HG03159 (cell line): ENCODE data around the gene SPAG16.

ENCODE experiments used
- ATAC-seq: cut with Tn5 transposase; IDR thresholded peaks from one replicate; pipeline ENCODE4 v1.9.1; 2021; ENCODE audit warnings: mild to moderate bottlenecking, moderate library complexity; ENCODE audit not compliant: unreplicated experiment

The SPAG16 gene

DNA sequence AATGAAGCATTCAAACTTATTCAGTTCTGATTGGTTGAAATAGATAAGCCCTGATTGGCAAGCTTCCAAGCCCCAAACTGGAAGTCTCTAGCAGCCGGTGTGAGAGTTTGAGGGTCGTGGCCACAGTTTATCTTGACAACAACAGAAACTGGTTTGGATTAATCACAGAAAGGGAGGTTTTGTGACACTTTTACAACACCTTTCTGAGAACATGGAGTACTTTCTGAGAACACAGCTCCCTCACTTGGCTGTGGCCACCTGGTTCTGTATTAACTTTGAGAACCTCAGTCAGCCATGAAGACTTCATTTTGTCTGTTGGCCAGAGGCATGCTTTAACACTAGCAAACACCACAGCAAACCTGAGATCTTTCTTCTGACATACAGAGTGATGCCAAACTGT, 845.9 kb downstream of the SPAG16 start:
- peak; percentile 44 for ATAC-seq

DNA sequence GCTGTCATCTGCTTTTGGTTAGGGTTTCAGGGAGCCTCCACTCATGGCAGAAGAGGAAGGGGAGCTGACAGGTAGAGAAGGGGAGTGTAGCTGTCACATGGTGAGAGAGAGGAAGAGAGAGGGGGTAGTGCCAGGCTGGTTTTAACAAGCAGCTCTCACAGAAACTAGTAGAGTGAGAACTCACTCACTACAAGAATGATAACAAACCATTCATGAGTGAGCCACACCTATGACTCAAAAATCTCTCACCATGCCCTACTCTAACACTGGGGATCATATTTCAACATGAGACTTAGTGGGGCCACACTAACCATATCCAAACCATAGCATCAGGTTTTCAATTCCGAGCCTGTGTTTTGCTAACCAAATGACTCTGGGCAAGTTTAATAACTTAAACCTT, 851.7 kb downstream of the SPAG16 start:
- no peak for ATAC-seq

DNA sequence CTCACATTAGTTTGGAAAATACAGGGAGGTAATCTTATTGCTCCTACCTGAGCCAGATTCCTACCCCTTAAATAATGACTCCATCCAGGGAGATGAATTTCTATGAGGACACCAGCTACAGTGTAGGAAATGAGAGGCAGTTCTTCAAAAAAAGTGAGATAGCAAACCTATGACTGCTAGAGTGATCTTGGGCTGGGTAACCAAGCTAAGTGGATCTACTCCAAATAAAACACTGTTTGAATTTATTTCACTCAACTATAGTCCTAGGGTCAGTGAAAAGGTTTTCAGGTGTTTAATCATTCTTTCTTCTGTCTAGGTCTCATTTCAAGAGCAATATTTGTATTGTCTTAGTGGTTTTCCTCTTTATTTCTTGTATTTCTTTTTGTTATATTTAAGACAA, 854.5 kb downstream of the SPAG16 start:
- no peak for ATAC-seq

DNA sequence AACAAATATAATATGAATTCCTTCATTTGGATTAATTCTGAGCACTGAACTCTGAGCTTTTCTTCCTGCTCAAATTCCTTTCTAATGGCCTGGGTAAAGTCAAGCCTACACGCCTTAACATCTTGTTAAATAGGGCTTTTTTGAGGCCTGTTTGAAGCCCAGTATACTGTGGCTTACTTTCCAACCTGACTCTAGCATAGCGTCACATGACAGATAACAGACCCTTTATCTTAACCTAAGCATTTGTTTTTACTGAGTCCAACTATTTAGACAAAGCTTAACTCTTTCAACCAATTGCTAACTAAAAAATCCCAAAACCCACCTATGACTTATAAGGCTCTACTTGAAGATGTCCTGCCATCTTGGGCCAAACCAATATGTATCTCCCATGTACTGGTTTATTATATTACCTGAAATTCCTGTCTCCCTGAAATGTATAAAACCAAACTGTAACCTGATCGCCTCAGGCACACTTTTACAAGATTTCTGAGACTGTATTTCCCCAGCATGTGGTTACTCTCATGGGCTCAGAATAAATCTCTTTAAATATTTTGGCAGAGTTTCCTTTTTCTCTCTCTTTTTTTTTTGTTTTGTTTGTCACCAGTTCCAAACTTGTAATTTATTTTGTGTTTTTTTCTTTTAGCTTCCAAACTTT, 855.5 kb downstream of the SPAG16 start:
- no peak for ATAC-seq

DNA sequence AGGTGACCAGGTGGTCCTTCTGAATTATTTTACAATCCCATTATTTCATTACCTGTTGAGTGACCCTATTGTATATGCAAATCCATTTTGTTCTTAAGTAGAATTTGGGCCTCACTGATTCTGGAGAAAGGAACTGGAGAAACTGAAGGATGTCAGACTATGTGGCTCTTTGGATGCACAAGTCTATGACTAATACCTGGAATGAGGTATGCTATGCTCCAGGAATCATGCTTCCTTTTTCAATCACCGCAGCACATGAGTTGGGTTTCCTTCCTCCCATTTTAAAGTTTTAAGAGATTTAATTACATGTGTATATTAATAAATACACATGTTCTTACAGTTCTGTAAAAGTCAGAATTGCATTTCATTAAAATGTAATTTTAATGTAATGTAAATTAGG, 872.7 kb downstream of the SPAG16 start:
- ATAC-seq = no peak

DNA sequence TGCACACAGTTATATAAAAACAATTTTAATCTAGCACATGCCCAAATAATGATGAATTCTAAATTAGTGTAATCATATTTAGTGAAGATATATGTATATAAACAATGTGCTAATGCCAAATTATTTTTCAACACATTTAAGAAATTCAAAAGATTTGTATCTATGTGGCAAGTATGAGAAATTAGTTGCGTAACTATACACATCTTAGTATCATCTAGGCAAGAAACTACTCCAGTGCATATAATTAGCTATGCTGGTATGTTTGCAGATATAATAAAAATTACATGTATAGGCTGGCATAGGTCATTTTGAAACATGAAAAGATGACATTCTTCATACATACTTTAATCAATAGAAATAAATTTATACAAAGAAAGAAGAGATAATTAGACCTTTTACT, 874.6 kb downstream of the SPAG16 start:
- no peak for ATAC-seq

DNA sequence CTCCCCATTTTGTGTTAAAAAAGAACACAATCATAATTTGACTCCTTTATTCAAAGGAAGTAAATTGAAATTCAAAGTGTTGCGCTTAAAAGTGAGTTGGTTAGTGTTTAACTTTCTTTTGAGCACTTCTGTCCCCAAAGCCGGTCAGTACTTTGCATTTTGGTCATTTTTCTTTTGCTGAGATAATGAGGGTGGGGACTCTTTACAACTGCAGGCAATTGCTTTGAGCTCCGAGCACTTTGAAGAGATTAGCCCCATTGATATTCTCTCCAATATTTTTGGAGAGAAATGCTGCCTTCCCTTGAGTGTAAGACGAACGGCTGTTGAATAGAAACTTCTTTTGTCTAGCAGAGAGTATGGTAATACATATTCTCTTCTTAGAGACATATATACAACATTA, 885.0 kb downstream of the SPAG16 start:
- no peak for ATAC-seq

DNA sequence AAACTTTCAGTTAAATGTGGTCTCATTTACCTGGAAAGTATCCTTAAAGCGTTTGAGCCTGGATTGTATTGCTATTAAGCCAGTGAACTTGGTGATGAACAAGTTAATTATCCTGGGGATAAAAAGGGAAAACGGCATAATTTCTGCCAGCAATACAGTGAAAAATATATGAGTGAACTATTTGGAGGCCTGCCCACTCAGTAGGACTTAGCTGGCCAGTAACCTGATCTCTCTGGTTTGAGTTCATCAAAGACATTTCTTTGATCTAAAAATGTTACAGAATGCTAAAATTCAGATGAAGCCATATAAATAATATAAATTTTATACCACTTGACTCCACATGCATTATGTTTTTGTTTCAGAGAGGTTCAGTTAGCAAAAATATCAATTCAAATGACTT, 885.5 kb downstream of the SPAG16 start:
- ATAC-seq = no peak

DNA sequence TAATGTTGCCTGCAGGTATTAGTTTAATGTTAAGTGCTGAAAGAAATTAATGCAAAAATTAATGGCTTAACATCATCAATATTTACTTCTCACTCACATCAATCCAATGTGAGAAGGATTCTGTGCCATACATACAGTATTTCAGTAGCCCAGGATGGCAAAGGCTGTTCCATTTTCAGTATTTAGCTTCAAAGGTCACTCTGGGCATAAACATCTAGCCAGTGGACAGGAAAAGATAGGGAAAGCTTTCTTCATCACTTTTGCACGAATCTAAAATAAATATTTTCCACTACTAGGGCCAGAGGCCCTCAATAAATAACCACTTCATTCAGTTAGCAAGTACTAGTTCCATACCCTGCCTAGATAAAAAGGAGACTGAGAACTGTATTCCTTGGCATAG, 890.3 kb downstream of the SPAG16 start:
- no peak for ATAC-seq

DNA sequence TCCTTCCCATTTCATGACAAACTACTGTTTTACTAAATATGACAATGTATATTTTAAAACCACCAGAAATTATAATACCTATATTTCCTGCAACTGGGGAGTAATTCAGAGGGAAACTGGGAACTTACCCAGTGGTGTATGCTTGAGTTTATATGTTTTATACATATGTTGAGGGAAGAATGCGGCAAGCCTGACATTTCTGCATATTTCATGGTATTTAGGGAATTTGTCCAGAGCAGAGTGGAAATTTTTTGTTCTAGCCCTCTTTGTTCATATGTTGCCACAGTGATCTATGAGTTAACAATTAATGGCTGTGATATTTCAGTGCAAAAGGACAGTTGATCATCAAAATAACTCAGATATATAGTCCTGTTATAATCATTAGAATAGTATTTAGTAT, 895.8 kb downstream of the SPAG16 start:
- no peak for ATAC-seq

DNA sequence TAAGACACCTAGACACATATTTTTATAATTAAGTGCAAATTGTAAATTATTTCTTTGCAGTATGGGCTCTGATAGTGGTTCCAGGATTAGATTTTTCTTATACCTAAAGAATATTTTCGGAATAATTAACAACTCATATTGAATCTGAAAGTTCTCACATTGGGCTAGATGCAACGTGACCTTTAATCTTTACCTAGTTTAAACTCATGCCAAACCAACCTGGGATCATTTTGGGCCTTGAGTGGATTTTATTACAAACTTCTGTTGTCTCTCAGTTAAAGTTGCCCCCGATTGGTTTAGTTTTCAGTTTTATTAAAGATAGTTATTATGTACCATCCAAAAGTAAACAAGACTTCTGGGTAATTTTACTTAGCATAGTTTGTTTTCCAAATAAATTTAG, 896.4 kb downstream of the SPAG16 start:
- ATAC-seq = no peak

DNA sequence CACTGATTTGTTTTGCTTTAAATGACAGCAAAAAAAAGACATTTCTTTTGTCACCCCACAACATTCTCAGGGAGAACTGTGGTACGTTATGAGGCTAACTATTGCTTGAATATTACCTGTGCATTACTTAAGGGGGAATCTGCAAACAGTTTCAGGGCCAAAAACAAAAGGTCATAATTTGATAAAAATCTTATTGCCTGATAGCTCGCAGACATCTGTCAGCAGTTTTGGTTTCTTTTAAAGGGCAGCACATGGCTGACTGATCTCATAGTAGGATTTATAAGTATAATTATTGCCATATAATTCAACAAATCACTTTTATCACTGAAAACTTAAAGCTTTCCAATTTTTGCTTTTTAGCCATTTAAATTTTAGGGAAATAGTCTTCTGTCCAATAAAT, 900.2 kb downstream of the SPAG16 start:
- ATAC-seq = no peak

DNA sequence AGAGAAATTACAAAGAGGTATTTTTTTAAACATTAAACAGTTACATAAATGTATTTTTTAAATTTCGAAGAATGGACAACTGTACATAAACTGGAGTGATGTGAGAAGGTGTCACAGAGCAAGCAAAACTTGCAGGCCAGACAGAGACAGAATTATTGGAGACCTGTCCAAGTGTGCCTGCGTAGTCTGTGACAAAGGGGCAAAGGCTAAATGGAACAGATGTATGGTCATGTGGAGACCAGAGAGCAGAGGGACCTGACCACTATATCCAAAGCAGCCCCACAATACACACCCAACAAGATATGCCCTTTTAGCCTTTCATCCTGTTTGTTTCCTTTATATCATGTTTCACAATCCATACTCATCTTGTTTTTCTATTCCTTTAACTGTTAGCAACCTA, 901.3 kb downstream of the SPAG16 start:
- ATAC-seq = no peak

DNA sequence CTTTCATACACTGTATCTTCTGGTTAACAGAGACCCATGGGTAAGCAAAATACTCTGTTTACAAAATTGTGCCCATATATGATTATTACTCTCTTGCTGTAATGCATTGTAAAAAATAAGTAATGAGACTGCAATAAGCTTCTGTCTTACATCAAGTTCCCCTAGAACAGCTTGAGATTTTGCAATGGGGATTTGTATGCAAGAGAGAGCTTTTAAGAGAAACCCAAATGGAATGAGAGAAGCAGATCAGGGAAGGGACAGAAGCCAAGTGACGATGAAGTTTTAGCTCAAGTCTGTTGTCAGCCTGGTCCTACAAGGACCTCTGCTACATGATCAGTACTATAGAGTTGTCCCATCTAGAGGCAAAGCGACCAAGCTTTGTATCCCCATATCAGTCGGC, 908.4 kb downstream of the SPAG16 start:
- no peak for ATAC-seq

DNA sequence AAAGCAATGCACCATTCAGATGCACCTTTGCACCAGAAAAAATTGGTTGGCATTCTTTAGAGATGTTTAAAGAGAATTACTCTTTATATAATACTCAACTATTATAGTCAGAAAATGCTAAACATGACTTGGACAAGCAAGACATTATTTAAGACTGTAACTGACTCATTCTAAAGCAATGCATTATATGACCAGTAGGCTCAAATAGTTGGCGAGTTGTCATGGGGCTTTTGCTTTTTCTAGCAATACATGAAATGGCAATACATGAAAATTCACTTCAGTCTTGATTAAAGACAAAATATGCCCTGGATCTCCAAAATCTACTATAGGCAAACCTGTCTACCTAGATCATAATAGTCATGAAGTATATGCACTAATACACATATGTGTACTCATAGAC, 909.7 kb downstream of the SPAG16 start:
- ATAC-seq = no peak

DNA sequence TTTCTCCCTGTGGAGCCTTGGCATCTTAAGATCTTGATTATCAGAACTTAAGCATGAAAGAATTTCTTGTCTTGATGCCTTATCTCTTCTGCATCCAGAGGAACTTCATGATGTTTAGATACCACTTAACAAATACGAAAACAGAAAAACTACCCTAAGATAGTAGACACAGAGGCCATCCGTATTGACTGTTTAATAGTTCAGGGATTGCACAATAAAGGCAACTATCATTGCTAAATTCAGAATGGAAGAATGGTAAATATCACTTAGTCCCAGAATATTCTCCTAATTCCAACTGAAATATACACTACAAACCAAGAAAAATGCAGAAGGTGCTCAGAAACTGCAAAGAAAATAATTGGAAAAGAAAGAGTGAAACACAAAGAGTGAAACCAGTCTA, 912.0 kb downstream of the SPAG16 start:
- no peak for ATAC-seq

DNA sequence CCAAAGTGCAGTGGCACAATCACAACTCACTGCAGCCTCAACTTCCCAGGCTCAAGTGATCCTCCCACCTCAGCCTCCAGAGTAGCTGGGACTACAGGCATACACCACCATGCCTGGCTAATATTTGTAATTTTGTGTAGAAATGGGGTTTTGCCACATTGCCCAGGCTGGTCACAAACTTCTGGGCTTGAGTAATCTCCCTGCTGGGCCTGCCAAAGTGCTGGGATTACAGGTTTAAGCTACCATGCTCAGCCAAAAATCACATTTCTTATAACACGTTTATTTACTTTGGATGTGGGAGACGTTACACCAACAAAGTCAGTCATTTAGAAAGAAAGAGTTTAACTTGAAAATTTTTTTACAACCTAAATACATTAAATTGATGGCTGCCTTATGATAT, 917.6 kb downstream of the SPAG16 start:
- no peak for ATAC-seq

DNA sequence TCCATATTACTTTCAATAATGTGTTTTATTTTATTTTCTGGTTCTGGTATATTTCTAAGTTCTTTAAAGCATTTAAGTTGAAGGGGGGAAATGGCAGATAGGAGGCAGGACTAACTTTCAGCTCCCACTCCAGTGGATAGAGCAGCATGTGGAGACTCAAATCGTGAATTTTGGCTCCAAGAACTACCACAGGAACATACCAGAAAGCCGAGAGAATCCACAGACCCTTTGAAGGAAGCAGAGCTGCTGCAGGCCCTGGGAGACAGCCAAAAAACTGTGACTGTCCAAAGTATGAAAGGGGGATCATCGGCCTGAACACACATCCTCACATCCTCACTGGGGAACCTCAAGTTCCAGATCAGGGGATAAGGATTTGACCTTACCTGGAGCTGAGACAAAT, 919.0 kb downstream of the SPAG16 start:
- no peak for ATAC-seq

DNA sequence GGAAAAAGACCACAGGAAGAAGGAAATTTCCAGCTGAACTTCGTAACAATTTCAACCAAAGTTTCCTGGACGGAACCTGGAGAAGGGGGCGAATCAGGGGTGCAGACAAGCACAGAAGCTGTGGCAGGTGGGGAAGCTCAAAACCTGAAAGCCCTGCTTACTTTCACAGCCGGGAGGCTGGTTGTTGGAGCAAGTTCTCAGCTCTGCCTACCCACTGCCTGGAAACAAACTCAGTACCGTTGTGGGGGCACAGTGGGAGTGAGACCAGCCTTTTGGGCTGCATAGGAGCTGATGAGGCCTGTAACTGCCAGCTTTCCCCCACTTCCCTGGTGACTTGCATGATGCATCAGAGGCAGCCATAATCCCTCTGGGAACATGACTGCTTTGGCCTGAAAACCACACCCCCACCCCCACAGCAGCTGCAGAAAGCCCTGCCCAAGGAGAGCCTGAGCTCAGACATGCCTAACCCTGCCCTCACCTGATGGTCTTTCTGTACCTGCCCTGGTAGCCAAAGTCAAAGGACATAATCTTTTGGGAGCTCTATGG, 919.6 kb downstream of the SPAG16 start:
- ATAC-seq = no peak

DNA sequence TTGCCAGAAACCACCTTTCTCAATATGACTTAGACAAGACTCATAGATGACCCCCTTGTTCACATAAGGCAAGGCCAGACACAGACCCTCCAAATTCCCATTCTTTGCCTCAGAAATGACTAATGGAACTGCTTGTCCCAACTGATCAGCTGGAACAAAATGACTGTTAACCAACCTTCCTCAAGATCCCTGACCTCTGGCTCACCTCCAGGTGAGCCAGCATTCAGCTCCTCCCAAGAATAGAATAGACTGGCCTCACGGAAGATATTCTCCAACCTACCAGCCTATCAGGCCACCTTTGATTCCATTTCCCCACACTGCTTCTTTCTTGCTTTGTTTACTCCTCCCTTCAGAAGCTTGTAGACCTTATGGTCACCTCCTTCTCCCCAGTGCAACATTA, 930.8 kb downstream of the SPAG16 start:
- no peak for ATAC-seq

DNA sequence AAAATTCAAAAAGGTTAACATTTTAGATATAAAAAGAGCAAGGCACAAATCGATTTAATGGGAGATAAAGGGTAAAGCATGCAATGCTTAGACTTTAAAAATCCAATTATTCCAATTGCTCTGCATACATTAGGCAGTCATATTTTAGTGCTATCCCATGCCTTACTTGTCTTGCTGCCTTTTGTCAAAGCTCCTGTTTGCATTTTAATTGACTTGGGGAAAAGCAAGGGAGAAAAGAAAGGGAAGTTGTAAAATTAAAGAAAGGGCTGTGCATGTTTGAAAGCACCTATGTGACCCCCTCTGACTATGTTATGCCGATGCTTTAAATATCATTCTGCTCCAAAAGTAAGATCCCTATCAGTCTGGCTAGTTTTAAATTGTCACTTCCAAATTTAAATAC, 932.9 kb downstream of the SPAG16 start:
- no peak for ATAC-seq

DNA sequence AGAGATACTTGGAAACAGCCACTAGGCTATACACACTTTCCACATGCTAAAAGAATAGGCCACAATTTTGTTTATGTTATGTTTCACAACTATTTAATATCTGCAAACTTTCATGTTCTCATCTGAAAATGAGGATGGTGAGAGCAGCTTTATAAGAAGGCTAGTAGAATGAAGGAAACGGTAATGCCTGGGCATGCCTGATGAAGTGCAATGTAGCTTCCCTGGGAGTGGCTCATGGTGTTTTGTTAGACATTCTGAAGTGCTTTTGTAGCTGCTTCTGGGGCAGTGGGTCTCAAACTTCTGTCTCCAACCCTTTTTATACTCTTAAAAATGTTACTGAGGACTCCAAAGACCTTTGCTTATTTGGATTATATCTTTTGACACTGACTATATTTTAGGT, 933.3 kb downstream of the SPAG16 start:
- ATAC-seq = no peak

DNA sequence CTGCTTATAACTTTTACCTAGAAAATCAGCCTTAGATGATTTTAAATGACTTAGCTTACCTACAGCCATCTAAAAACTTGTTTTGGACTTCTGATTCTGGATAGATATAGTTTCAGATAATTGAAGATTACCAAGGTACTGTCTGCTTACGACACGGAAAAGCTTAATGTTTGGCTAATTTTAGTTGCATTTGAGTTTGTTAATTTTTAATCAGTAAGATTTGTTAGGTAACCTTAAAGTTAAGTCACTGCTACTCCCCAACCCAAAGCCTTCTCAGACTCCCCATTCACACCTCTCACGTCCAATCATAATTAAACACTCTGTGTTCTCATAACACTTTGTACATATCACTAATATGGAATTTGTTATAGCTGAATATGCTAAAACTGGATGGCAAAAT, 936.0 kb downstream of the SPAG16 start:
- no peak for ATAC-seq
